HG03520 (cell line): ENCODE results near the gene LCLAT1.

ENCODE experiments used
- ATAC-seq: cut with Tn5 transposase; IDR thresholded peaks from one replicate; pipeline ENCODE4 v1.9.1; 2021; ENCODE audit warnings: mild to moderate bottlenecking, moderate library complexity; ENCODE audit not compliant: unreplicated experiment

LCLAT1 gene

GRCh38 chr2:30447149-30448045 is at the start of gene LCLAT1:
LCLAT1 (plus strand) TSS chr2:30447246; CDS start chr2:30525591, 78,345 bp downstream.
- ATAC-seq = peak; percentile 92

GRCh38 chr2:30398084-30398873 is 48.8 kb upstream of the LCLAT1 start:
- ATAC-seq = no peak

DNA sequence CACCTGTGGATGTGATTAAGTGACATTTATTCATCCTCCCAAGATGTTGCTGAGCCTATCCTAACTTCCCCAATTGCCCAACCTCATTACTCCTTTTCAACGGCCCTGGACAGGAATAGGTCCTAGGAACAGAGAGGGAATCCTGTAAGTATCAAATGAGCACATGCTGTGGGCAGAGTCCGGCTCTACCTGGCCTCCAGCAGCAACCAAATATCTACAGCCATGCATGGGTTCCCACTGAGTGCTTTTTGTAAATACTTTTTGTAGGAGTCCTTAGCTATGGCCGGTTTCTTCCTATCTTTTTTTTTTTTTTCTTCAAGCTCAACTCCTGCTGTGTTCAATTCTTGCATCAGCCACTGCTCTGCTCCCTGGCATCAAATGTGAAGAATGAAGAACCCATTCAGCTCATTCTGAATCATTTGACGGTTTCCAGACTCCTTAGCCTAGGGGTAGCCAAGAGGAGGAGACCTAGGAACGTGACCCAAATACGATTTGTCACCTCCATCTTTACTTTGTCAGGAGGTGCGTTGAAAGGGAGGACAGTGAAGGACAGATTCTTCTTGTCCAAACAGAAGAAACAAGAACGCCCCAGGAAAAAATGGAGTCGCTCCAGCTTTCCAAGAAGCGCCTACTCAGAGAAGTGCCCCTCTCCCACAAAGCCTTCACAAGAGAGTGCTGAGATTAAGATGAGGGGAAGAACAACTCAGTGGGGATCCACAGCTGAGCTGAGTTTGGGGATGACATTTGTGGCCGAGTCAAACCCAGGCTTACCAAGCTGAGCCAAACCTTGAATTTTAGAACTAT is 46.7 kb upstream of the LCLAT1 start:
- no peak for ATAC-seq

DNA sequence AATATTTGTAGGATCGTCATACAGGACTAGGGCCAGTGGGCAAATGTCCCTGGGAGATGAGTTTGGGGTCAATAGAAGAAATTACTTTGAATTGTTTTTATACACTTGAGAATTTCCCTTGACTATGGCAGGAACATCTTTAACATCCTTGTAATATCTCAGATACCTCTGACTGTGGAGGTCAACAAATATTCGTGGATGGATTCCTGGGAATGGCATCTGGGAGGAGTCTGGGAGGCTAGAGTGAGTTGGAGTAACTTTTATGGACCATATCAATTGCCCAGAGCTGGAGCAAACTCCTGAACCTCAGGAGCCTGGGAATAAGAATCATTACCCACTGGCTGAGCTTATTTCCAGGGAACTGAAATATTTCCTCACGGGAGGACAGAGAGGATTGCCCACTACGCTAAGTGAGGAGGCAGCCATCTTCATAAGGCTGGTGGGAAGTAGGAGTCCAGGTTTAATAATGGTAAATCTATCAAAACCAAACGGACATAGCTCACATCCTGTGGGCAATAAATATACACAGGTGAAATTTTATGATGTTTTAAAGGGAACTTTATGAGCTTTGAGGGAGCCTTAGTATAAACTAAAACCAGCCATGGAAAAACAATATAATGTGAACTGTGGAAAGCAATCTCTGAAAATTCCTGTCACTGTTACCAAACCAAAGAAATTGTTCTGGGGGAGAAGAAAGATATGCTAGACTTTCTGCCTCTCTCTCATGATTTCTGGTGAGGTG is 44.4 kb upstream of the LCLAT1 start:
- ATAC-seq = no peak

DNA sequence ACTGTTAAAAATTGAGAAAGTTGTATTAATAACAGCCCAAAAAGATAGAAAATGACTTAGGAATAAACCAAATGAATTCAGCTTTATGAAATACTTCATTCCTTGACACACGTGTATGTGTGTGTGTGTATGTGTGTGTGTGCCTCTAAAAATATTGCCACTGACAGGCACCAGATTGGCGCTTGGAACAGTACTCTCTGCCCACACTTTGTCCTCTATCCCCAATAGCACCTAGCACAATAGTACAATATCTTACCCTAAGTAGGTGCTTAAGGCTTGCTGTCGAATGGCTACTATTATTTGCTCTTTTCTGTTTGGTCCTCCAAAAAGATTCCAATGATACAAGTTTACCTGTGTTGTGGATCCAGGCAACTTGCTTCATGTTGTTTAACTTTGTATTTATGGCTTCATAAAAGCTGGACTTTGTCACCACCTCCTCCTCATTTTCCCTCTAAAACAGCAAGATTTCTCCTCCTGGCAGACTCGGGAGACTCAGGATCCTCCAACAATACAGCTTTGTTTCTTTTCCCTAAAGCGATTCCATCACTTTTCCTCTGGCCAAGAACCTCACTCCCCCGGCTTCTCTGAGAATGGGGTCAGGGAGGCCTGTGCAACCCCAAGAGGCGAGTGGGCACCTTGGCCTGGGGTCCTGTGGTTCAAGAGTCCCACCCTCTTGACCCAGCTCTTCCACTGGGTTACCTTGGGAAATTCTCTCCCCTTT is 43.3 kb upstream of the LCLAT1 start:
- no peak for ATAC-seq

DNA sequence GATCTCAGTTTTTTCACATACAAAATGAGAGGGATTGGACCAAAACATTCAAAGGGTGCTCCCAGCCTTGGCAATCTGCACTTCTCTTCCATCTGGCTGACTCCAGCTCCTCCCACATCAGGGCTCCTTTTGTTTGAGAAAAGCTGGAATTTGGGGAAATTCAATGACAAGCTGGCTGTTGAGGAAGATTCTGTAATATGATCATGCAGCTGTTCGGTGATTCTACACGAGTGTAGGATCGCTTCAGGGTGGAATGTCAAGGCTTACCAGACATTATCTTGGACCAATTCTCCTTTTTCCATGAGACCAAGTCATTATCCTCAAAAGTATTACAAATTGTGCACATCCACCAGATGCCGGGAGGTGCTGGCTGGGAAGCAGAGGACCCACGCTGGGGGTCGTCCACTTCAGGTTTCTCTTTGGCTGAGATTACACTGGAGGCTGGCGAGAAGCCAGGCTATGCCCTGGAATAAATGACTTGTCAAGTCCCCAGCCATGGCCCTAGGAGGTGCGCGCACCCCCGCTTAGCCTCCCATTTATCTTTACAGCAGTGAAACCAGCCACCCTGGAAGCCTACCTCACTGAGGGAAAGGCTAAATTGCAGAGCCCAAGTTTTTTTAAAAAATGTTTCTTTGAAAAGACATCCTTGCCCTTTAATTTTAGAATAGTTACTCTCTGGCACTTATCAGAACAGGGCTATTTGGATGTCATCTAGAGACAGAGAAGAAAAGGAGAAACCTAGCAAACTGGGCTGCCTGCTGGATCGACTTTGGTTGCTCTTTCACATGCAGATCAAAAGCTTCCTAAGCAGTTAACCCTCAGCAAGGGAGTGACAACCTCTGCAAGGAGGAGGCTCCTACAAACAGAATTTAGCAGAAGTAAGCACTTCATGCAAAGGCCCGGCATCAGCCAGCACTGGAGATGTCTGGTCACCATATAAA is 42.5 kb upstream of the LCLAT1 start:
- no peak for ATAC-seq

DNA sequence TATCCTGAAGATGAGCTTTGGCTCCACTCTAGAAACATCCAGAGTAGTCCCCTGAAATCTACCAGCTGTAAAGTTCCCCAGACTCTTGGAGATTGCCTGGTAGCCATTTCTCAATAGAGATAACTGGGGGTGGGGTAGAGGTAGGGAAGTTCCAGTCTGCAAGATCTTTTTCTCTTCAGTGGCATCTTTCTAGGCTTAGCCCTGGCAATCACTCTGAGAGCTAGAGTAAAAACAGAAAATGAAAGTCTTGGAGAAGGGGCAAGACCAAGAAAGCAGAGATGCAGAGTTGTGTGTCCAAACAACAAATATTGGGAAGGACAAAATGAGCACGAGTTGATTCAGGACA is 41.8 kb upstream of the LCLAT1 start:
- ATAC-seq = no peak

- no peak for ATAC-seq
These were observed 40.2 kb upstream of the LCLAT1 start for GRCh38 chr2:30406853-30407252.

DNA sequence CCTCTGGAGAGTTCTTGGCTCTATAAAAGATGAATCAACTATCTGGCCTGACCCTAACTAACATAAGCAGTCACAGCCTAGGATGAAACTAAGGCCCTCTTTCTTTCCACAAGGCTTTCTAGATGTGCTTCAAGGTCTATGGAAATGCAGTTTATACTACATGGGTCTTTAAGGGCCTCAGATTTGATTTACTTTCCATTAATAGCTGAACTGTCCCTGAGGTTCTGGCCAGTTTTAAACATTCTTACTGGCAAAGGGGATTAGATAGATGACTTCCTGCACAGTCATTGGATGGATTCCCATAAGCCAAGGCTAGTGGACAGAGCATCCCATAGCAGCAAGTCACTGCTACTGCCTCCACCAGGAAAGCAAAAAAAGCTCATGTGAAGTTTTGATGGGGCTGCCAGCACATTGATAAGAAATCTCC is 38.1 kb upstream of the LCLAT1 start:
- no peak for ATAC-seq

GRCh38 chr2:30410217-30410616 is 36.8 kb upstream of the LCLAT1 start:
- no peak for ATAC-seq

GRCh38 chr2:30412047-30412683 is 34.9 kb upstream of the LCLAT1 start:
- no peak for ATAC-seq

DNA sequence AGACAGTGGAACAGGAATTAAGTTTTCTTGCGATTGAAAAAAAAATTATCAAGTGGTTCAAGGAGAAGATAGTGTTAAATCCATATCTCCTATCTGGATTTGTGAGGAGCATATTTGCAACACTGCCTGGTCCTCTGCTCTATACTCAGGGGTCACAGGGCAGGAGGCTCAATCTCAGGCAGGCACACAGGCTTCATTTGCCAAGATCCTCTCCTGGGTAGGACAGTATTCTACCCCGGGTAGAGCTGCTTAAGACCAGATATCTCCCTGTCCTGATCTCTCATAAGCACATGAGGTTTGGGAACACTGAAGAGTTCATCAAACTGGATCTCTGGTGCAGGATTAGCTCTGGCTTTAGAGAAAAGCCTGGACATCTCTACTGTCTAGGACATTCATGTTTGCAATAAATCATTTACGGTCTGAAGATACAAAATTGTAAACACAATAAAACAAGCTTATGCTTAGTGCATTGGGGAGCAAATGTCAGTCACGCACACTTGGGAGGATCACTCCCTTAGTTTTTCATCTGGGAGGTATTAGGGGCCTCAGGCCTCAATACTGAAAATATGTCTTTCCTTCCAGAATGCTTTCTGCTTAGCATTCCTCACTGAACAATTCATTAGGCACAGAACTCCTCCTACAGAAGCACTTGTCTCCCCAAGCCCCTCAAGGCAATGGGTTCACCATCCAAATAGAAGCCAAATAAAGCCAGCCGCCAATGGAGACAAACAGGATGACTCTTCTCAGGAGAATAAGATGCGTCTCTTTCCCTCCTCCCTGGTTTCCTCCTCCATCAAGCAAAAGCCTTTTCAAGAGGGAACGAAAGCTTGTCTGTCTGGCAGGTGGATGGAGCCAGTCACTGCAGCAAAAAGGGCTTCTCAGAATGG is 34.1 kb upstream of the LCLAT1 start:
- ATAC-seq = no peak

DNA sequence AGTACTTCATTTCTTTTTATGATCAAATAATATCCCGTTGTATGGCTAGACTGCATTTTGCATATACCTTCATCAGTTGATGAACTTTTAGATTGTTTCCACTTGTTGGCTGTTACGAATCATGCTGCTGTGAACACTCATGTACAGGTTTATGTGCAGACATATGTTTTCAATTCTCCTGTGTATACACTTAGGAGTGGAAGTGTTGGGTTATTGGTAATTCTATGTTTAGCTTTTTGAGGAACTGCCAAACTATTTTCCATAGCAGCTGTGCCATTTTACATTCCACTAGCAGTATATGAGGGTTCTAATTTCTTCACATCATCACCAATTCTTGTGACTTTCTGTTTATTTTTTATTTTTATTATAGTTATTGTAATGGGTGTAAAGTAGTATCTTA is 32.1 kb upstream of the LCLAT1 start:
- ATAC-seq = no peak

DNA sequence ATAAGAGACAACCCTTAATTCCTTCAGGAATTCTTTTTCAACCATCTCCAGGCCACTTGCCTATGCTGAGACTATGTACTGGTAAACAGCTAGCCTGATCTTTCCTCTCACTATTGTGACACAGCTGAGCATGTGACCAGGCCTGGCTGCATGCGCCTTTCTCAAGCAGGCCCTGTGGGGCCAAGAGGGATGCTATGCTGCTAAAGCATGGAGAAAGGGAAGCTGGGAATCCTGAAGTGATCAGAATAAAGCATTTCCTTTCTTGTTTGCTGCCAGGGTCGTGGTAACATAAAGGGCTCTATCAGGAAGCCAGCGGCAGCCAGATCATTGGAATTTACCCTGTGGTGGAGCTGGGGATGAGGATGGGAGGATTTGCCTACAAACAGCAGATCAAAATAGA is 29.8 kb upstream of the LCLAT1 start:
- no peak for ATAC-seq

DNA sequence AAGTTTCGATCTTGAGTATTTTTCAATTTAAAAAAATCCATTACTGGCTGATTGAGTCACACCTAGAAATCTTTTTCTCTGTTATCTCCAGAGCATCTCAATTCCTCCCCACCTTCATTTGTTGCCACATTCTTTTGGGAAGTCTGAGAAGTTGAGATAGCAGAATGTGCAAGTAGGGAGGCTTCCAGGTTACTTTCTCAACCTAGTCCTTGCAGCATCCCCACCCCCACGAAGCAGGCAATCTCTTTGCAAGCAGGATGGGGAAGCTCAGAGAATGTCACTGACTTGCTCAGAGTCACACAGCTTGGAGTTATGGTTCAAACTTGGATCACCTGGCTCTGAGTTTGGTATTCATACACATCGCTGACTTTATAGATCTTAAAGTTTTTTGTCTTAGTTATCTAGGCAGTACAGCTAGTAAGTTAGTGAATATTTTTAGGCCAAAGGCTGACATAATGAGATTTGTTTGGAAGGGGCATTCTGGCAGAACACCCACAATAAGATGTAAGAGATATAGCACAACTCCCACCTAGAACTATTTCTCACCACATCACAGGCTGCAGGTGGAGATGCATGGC is 25.9 kb upstream of the LCLAT1 start:
- ATAC-seq = no peak

DNA sequence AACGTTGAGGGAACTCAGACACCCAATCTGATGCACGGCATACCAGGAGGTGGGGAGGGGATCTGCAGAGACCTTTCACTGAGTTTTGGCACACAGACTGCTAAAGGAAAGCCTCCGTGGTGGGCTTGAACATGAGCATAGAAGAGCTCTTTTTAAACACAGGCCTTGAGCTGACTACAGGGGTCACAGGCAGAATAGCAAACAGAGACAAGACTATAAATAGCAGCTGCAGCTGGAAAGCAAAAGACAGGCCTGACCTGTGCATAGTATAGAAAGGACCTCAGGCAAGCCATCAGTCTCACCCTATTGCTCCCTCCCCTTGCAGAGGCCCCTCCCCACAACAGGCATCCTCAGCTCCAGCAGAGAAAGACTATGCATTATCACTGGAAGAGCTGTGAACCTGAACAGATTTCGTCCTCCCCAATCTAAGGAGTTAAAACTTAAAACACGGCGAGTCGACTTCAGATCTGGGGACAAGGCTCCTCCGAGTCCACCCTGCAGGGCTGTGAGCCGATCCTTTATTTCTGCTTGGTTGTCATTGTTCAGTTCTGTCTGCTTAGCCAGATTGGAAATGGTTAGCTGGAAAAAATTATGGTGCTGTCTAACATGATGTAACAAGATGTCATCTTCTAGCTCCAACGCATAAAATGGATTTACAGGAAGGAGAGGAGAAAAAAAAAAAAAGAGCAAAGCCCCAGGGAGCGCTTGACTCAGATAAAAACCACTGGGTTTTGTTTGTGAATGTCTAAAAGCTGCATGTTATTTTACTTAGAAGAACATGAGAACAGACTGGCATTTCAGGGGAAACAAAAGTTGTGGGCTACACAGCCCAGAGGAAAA is 25.2 kb upstream of the LCLAT1 start:
- peak; percentile 49 for ATAC-seq
